Heart left ventricle (tissue), 13 donors: ENCODE measurements around the gene TMEM14A.

Experiments
- CTCF ChIP-seq, 12 donors: fragments of 200-600 bp; sonication (generic) in 4 of 12; IDR thresholded peaks; one replicate each; pipeline versions ENCODE4 v1.5.0 to v1.8.0; 2018 to 2022; ENCODE audit warnings: antibody characterized with exemption in 12 of 12, mild to moderate bottlenecking in 5 of 12
- POLR2A ChIP-seq, 2 donors: fragments of 450-650 bp; IDR thresholded peaks; one replicate each; pipeline ENCODE4 v1.6.1; 2017; ENCODE audit warnings: antibody characterized with exemption in 2 of 2, mild to moderate bottlenecking in 2 of 2, moderate library complexity in 2 of 2
- donor health status: ischemic (EF 13 %, LVEDD 7.1; RV severe dilation, severe dysfunction).
- donor health status: DM: no; HTN: yes; CAD: no.
- donor health status: DM: no; HTN: no; CAD: no.
- donor health status: ischemic (EF 25% LVEDD 6.9; RV normal size, moderate dysfunction).
- donor health status: ischemic (EF 25% LVEDD 5.7; RV mildly dilated, moderate dysfunction).
- donor health status: ischemic (EF 35%, LVEDD 5.7; RV mildly dilated, moderate dysfunction).
- donor health status: nonischemic (EF 11% LVEDD 7.7; RV severe dilation, severe dysfunction).
- donor health status: DM: yes; HTN: yes; CAD: no.
- donor health status: PGD.
- donor health status: ischemic (EF 29% LVEDD 5.4; RV normal size, mild dysfunction).
- donor health status: nonischemic (EF 23%, LVEDD 6.1; RV moderate dilation, normal function).

GRCh38 chr6:52674666-52675065 lies 3.8 kb downstream of the TMEM14A start:
- TF ChIP-seq CTCF (IDR thresholded peaks at IDR 0.05) (no peak), POLR2A (IDR thresholded peaks at IDR 0.05) (no peak)
